T-cell (primary cell): Measurements from ENCODE around the gene PARL. TPM values are rescaled to one million over a fixed set of nuclear protein-coding genes. Genes with fewer than 3 reads are reported as not detected.

Source experiments
- ATAC-seq, 4 experiments: fragments of 200-7000 bp in 3 of 4; fragments of 150-1000 bp in 1 of 4; cut with Tn5 transposase; replicated peaks in 1 of 4; 1 replicate in 3 of 4; 2 replicates in 1 of 4; pipeline ENCODE4 v1.10.0; 2021; ENCODE audit warnings: moderate library complexity in 3 of 4, mild to moderate bottlenecking in 2 of 4, moderate number of reproducible peaks in 1 of 4
- CTCF ChIA-PET, 2 donors: fragments of 300-600 bp; sonication (Branson Sonifier 250); formaldehyde crosslinking; loops; one replicate each; lab custom pipeline; 2022; ENCODE audit warnings: antibody characterized with exemption in 2 of 2; lab: Charles Lee
- POLR2A ChIA-PET, 2 donors: fragments of 300-600 bp; sonication (Branson Sonifier 250); formaldehyde crosslinking; loops; one replicate each; lab custom pipeline; 2022; ENCODE audit warnings: antibody characterized with exemption in 2 of 2; lab: Charles Lee
- DNase-seq, 35 experiments: peaks; one replicate each; pipeline versions ENCODE4 v3.0.0 to v3.0.0-alpha.2; 2013 to 2023
- H3K27ac ChIP-seq: one replicate; pipeline ENCODE4 v1.5.1; 2013; ENCODE audit warnings: low read length
- H3K27me3 ChIP-seq, 2 experiments: replicated peaks in 1 of 2; 1 replicate in 1 of 2; 2 replicates in 1 of 2; pipeline versions ENCODE4 v1.6.1 to v1.7.0; 2013; ENCODE audit warnings: low read length in 1 of 2, mixed read lengths in 1 of 2; ENCODE audit not compliant: control insufficient read depth in 2 of 2, insufficient read depth in 2 of 2; ENCODE audit errors: extremely low read depth in 1 of 2
- H3K36me3 ChIP-seq, 2 donors: 1 replicate in 1 of 2; 2 replicates in 1 of 2; pipeline versions ENCODE4 v1.6.1 to v1.7.0; 2013; ENCODE audit warnings: low read length in 1 of 2; ENCODE audit not compliant: control insufficient read depth in 2 of 2, insufficient read depth in 1 of 2; ENCODE audit errors: extremely low read depth in 1 of 2
- H3K4me1 ChIP-seq, 2 experiments: 1 replicate in 1 of 2; 2 replicates in 1 of 2; pipeline versions ENCODE4 v1.6.1 to v1.7.0; 2013; ENCODE audit warnings: low read length in 2 of 2, mixed read lengths in 1 of 2; ENCODE audit not compliant: insufficient read depth in 2 of 2, control insufficient read depth in 1 of 2; ENCODE audit errors: extremely low read depth in 1 of 2
- H3K4me3 ChIP-seq, 2 donors: 1 replicate in 1 of 2; 2 replicates in 1 of 2; pipeline versions ENCODE4 v1.5.1 to v1.7.0; 2013; ENCODE audit warnings: mild to moderate bottlenecking in 2 of 2, low read length in 1 of 2, moderate library complexity in 1 of 2; ENCODE audit not compliant: control insufficient read depth in 1 of 2; ENCODE audit errors: extremely low read depth in 1 of 2
- H3K9me3 ChIP-seq: 2 replicates; pipeline ENCODE4 v1.7.0; 2013
- H3K27ac Mint-ChIP-seq, 2 donors: one replicate each; pipeline ENCODE4 v1.8.0; 2020 to 2021; ENCODE audit warnings: mild to moderate bottlenecking in 2 of 2, mixed read lengths in 2 of 2
- H3K27me3 Mint-ChIP-seq, 2 donors: one replicate each; pipeline ENCODE4 v1.8.0; 2021 to 2022; ENCODE audit warnings: mixed read lengths in 2 of 2
- H3K36me3 Mint-ChIP-seq: one replicate; pipeline ENCODE4 v1.8.0; 2021; ENCODE audit warnings: mixed read lengths
- H3K4me1 Mint-ChIP-seq, 3 donors: one replicate each; pipeline ENCODE4 v1.8.0; 2020 to 2022; ENCODE audit warnings: mixed read lengths in 3 of 3, mild to moderate bottlenecking in 1 of 3
- H3K4me3 Mint-ChIP-seq, 3 donors: one replicate each; pipeline ENCODE4 v1.8.0; 2020 to 2022; ENCODE audit warnings: mild to moderate bottlenecking in 3 of 3, mixed read lengths in 3 of 3, moderate library complexity in 3 of 3
- H3K9me3 Mint-ChIP-seq, 3 donors: one replicate each; pipeline ENCODE4 v1.8.0; 2020 to 2022; ENCODE audit warnings: mixed read lengths in 3 of 3
- WGBS: methylation state at CpG from one replicate; pipeline ENCODE4 v1.1.5; 2013; ENCODE audit warnings: missing lambda C conversion rate; ENCODE audit not compliant: insufficient coverage; 5-methylcytosine and 5-hydroxymethylcytosine counted together
- total RNA-seq, 35 experiments: library from RNA in 6 of 35; stranded (reverse) in 6 of 35; fragments of 120-200 nt in 1 of 35; gene quantifications; one replicate each; pipeline versions ENCODE4 v1.2.1 to v1.2.4 and lab custom pipeline; 2013 to 2026

Gene PARL
- total RNA-seq, 5 donors from 2014 or later (not counting 1 experiment from before 2014, with no cell fraction given): 38.8 to 46.2 (median 41.3) TPM

GRCh38 chr3:183913580-183913920 is 28.9 kb upstream of the PARL start:
- whole genome bisulfite sequencing: 65% methylated on average over 9 of the region's 9 CpGs
- no peak for DNase-seq

GRCh38 chr3:183912895-183913579 is 28.4 kb upstream of the PARL start:
- Histone ChIP-seq H3K36me3 (no peaks in the 10 kb centered on the region), H3K9me3 (no peaks in the 10 kb centered on the region), H3K27me3 (peaks cover 0 to 6% of the 10 kb centered on the region in 2 experiments), H3K4me3 (no peak overlapping the region), H3K27ac (no peak overlapping the region), H3K4me1 (no peaks in the 10 kb centered on the region)
- ChIA-PET POLR2A (no interaction called here), CTCF (no interaction called here)
- Mint-ChIP-seq H3K27me3 (no peaks in the 10 kb centered on the region), H3K27ac (no peak overlapping the region), H3K36me3 (no peaks in the 10 kb centered on the region), H3K9me3 (no peaks in the 10 kb centered on the region), H3K4me1 (no peaks in the 10 kb centered on the region), H3K4me3 (no peak overlapping the region)
- no peak for ATAC-seq
- DNase-seq: no peak
- 85% methylated on average over 7 of the region's 10 CpGs for WGBS

More at GRCh38 chr3:183913580-183913920, 28.9 kb upstream of the PARL start:
- Mint-ChIP-seq H3K27me3 (no peaks in the 10 kb centered on the region), H3K4me3 (no peak overlapping the region), H3K27ac (no peak overlapping the region), H3K9me3 (no peaks in the 10 kb centered on the region), H3K4me1 (no peaks in the 10 kb centered on the region), H3K36me3 (no peaks in the 10 kb centered on the region)
- Histone ChIP-seq H3K36me3 (no peaks in the 10 kb centered on the region), H3K4me1 (no peaks in the 10 kb centered on the region), H3K27ac (no peak overlapping the region), H3K27me3 (peaks cover 0 to 6% of the 10 kb centered on the region in 2 experiments), H3K4me3 (no peak overlapping the region), H3K9me3 (no peaks in the 10 kb centered on the region)
- ChIA-PET POLR2A (no interaction called here), CTCF (no interaction called here)
- no peak for ATAC-seq

- Histone ChIP-seq H3K36me3 (no peaks in the 10 kb centered on the region), H3K4me3 (no peak overlapping the region), H3K4me1 (no peaks in the 10 kb centered on the region), H3K9me3 (no peaks in the 10 kb centered on the region), H3K27me3 (peaks cover 0 to 6% of the 10 kb centered on the region in 2 experiments), H3K27ac (no peak overlapping the region)
- H3K4me3 Mint-ChIP-seq: no peak overlapping the region
- H3K9me3 Mint-ChIP-seq: no peaks in the 10 kb centered on the region
- H3K4me1 Mint-ChIP-seq: no peaks in the 10 kb centered on the region
- ChIA-PET CTCF (no interaction called here), POLR2A (no interaction called here)
- WGBS: 100% methylated on average over 3 of the region's 8 CpGs
- H3K27ac Mint-ChIP-seq: no peak overlapping the region
- ATAC-seq (no peak), DNase-seq (no peak)
- H3K36me3 Mint-ChIP-seq: no peaks in the 10 kb centered on the region
- no peaks in the 10 kb centered on the region for H3K27me3 Mint-ChIP-seq
These were observed 27.3 kb upstream of the PARL start for GRCh38 chr3:183911763-183912506.

GRCh38 chr3:183911087-183911486 is 26.4 kb upstream of the PARL start:
- Mint-ChIP-seq H3K4me3 (no peak overlapping the region), H3K36me3 (no peaks in the 10 kb centered on the region), H3K27ac (no peak overlapping the region), H3K9me3 (no peaks in the 10 kb centered on the region), H3K4me1 (no peaks in the 10 kb centered on the region), H3K27me3 (no peaks in the 10 kb centered on the region)
- Histone ChIP-seq H3K27me3 (peaks cover 0 to 6% of the 10 kb centered on the region in 2 experiments), H3K4me1 (no peaks in the 10 kb centered on the region), H3K4me3 (no peak overlapping the region), H3K36me3 (no peaks in the 10 kb centered on the region), H3K9me3 (no peaks in the 10 kb centered on the region), H3K27ac (no peak overlapping the region)
- DNase-seq (no peak), ATAC-seq (peak in 1 of 4 experiments; percentile 16)
- CTCF ChIA-PET: interaction anchor here in 1 of 2 donors (1.1 kb wide), 1 partner anchor 13 kb away, joined by 3 read pairs; no protein-coding TSS in a partner anchor
- POLR2A ChIA-PET: no interaction called here
- WGBS: 77% methylated on average over 4 of the region's 6 CpGs

GRCh38 chr3:183909030-183909600 is 24.4 kb upstream of the PARL start:
- H3K36me3 Mint-ChIP-seq: no peaks in the 10 kb centered on the region

GRCh38 chr3:183907911-183908331 is 23.2 kb upstream of the PARL start:
- Mint-ChIP-seq H3K4me3 (no peak overlapping the region), H3K27me3 (peaks cover 0 to 3% of the 10 kb centered on the region in 2 donors), H3K4me1 (no peaks in the 10 kb centered on the region), H3K9me3 (no peaks in the 10 kb centered on the region), H3K27ac (no peak overlapping the region), H3K36me3 (no peaks in the 10 kb centered on the region)
- no peak overlapping the region for H3K27ac ChIP-seq
- 95% methylated on average over 8 of the region's 16 CpGs for WGBS
- no peaks in the 10 kb centered on the region for H3K9me3 ChIP-seq
- ATAC-seq (no peak), DNase-seq (no peak)
- no peaks in the 10 kb centered on the region for H3K36me3 ChIP-seq
- H3K27me3 ChIP-seq: peaks cover 0 to 13% of the 10 kb centered on the region in 2 experiments
- POLR2A ChIA-PET: no interaction called here
- CTCF ChIA-PET: no interaction called here
- no peak overlapping the region for H3K4me3 ChIP-seq
- no peaks in the 10 kb centered on the region for H3K4me1 ChIP-seq

More at GRCh38 chr3:183909030-183909600, 24.4 kb upstream of the PARL start:
- Histone ChIP-seq H3K36me3 (no peaks in the 10 kb centered on the region), H3K27me3 (peaks cover 0 to 9% of the 10 kb centered on the region in 2 experiments), H3K9me3 (no peaks in the 10 kb centered on the region), H3K4me3 (no peak overlapping the region), H3K4me1 (no peaks in the 10 kb centered on the region), H3K27ac (no peak overlapping the region)
- ChIA-PET POLR2A (no interaction called here), CTCF (interaction anchor here in 1 of 2 donors (0.5 to 0.6 kb wide), 2 partner anchors 135 to 866 kb away, joined by 6 to 7 read pairs; no protein-coding TSS in a partner anchor)
- Mint-ChIP-seq H3K27ac (no peak overlapping the region), H3K9me3 (no peaks in the 10 kb centered on the region), H3K4me1 (no peaks in the 10 kb centered on the region), H3K27me3 (peaks cover 0 to 3% of the 10 kb centered on the region in 2 donors), H3K4me3 (no peak overlapping the region)
- WGBS: 75% methylated on average over 13 of the region's 14 CpGs
- no peak for DNase-seq
- ATAC-seq: no peak
